GM21447 (cell line): ENCODE results near the gene DSTYK.

ENCODE experiments used
- ATAC-seq: cut with Tn5 transposase; IDR thresholded peaks from one replicate; pipeline ENCODE4 v1.9.1; 2021; ENCODE audit not compliant: unreplicated experiment

The DSTYK gene

GRCh38 chr1:205211169-205211838 is at the start of gene DSTYK:
Gene DSTYK (minus strand): TSS chr1:205211702. CDS start chr1:205211535, 167 bp downstream.
- ATAC-seq = peak; percentile 89

GRCh38 chr1:205259998-205260397 is 48.5 kb upstream of the DSTYK start:
- no peak for ATAC-seq

- ATAC-seq = no peak
Measured at GRCh38 chr1:205259324-205259832, 47.9 kb upstream of the DSTYK start.

DNA sequence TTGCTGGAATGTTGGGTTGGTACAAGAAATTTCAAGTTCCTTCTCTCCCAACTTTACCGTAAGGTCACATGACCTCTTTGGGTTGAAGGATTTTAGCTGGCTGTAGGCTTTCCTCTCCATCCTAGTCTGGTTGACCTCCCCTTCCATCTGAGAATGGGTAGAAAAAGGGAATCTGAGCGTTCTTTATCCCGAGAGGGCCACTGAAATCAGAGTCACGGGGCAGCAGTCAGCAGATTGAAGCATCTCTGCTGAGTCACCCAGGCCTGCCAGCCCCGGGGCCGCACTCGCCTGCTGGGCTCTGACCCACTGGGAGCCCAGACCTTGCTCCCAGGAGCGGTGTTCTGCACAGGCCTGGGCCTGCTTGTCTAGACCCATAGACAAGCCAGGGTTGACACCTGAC is 47.2 kb upstream of the DSTYK start:
- ATAC-seq = no peak

- no peak for ATAC-seq
Measured at GRCh38 chr1:205258261-205258691, 46.8 kb upstream of the DSTYK start.

GRCh38 chr1:205257735-205258134 is 46.2 kb upstream of the DSTYK start:
- no peak for ATAC-seq

DNA sequence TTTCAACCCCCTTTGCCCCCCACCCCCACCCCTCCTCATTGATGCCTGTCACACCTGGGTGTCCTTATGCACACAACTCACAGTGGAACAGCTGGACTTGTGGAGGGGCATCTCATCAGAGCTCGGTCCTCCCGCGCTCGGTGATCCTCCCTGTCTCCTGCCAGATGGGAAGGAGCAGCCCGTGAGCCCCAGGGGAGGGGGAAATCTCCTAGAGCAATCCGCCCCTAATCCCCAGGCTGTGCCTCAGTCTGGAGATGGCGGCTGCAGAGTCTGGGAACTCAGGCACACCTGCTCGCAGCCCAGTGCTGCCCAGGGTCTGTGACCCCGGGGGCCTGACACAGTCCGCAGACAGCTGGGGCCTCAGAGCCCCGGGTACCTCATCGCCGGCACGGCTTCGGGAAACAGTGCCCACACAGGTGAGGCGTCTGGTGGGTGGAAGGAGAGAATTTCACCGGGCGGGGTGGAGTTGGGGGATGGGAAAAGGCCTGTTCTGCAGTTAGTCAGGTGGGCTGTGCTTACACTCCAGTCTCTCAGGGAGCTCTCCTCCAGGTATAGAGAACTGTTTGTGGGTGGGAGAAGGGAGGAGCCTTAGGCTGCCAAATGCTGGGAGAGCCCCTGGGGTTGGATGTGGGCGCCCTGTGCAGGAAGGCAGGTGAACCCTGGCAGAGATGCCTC is 45.6 kb upstream of the DSTYK start:
- no peak for ATAC-seq

GRCh38 chr1:205255941-205256780 is 44.7 kb upstream of the DSTYK start:
- ATAC-seq = no peak

DNA sequence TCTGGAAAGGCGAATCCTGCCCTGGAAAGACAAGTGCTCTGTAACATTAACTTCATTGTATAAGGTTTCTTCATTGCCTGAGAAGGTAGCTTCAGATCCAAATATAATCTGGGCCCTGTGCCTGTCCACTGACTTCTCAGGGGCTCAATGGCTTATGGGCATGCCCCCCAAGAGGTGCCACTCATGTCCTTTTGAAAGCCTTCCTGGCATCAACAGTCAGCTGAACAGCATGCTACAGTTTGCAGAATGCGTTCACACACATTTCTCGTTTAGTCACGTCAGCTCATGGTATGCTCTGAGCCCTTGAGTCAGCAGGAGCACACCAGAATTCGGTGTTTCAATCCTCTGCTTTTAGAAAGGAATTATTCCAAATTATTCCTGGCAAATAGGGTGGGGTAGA is 40.1 kb upstream of the DSTYK start:
- ATAC-seq = no peak

DNA sequence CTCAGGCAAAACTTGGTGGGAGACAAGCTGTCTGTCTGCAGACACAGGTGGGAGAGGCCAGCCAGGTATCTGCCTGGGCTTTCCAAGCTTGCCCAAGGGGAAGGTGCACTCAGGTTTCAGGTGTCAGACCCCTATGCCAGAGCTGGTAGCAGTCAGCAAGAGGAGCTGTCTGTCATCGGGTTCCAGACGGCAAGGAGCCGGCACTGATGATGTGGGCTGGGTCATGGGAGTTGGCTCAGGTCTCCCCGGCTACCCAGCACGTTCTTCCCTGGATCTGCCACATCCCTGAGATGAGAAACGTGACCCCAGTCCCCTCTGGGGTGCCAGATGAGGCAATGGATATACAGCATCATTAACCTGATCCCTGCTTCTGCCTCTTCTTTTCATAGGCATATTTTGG is 39.2 kb upstream of the DSTYK start:
- ATAC-seq = no peak

DNA sequence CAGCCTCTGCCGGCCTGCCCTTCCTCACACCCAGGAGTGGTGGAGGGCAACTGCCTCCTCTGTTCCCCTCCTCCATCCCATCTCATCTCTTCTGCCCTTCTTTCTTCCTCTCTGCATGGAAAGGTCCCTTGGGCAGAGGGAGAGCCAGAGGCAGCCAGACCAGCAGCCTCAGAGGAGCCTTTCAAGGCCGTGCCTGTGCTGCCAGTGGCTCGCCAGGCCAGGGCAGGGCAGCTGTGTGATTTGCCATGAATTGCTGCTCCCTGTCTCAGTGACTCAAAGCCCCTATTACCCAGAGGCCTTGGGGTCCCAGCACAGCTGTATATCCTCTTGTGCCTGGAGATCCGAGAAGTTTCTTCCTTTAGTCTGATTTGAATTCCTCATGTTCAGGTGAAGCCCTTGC is 38.1 kb upstream of the DSTYK start:
- ATAC-seq = no peak

DNA sequence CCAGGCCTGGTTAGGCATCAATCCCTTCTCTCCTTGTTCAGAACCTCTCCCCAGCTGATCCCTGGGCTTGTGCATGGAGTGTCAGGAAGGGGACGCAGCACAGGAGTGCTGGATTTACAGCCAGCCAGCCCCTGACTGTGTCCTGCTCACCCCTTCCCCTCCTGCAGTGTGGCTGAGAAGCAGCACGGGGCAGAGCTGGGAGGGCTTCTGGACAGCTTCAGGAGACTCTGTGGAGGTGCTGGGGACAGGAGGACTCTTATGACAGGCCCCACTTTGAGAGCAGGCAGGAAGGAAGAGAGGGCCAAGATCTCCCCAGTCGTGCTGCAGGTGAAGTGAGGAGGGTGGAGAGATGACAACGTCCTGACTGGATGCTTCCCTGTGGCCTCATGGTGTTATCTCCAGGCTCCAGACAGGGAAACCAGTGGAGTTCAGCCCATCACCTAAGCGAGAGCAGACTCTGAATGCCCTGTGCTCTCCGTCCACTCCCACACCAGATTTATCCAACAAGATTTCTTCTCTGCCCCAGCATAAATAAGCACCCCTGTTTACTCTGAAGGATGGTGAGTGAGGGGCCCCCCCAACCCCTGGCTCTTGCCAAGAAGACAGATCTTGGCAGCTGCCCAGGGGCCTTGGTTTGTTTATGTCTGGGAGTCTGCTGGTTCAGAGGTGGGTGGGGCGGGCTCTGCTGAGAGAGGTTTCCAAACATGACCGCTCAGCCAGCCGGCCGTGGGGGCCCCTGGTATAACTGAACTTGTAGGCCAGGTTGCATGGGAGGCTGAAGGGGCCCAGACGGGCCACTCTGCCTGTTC is 37.5 kb upstream of the DSTYK start:
- ATAC-seq = no peak

DNA sequence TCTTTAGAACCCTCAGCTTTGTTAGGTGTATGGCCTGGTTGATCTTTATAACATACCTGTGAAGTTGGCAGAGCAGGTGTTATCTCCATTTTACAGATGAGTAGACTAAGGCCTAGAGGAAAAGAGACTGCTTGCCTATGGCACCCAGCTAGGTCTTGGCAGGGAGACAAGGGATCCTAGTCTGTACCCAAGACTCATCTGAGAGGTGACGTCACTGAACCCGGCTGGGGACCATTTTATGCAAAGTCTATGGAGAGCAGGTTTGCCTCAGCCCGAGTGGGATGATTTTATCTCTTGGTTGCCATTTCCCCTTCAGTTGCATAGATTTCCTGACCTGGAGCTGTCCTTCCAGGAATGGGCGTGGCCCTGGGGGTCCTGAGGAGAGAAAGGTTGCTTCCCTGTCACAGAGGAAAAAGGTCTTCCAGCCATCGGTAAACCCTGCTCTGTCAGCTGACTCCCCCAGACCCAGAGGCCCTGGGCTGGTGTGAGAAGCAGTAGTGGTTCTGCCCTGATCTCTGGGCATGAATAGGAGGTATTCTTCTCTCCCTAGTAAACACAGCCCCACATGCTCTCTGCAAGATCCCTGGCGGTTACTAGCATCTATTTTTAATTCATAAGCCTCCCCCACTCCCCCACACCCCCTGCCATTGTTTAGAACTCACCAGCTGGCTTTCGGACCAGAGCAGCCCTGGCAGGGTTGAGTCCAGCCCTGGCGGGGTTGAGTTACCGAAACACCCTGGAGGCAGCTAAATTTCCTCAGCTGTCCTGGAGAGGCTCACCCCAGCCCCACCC is 35.8 kb upstream of the DSTYK start:
- no peak for ATAC-seq

DNA sequence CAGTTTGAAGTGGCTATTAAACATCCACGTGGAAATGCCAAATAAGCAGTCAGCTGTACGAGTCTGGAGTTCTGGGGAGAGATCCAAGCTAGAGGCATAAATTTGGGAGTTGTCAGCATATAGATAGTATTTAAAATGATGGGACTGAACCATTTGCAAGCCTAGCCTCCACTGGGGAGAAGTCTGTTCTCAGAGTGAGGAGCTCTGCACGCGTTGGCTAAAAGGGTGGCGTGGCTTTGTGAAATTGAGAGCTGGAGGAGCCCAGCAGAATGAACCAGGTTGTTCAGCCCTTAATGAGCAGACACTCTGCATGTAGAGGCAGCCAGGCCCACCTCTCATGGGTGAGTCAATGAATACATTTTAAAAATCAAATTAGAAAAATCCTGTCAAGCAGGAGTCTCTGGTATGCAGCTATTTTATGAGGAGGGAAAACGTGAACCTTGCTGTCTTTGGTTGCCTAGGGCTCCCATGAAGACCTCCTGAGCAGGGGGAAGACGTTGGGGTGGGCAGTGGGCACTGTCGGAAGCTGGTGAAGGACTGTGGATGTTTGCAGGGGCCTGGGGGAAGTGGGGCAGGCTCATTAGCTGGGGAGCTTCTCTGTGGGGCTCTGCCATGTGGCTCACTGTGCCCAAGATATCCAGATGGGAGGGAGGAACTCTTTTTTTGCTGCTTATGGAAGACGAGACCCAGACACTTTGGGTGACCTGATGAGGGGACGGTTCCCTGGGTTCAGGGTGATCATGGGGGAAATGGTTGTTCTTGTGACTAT is 35.0 kb upstream of the DSTYK start:
- no peak for ATAC-seq

DNA sequence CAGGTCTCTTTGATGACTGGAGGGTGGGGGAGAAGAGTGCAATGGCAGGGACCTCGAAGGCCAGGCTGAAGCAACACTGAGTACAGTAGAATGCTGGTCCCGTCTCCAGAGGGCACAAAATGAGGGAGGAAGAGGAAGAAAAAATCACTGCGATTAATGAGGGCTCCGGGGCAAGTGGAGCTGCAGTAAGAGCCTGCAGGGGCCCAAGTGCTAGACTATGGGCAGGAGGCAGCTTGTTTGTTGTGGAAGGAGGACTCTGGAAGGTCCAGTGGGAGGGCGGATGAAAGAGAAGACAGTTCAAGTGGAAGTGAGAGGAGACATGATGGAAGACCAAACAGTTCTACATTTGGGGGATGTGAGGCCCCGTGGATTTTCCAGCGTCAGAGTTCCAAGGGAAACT is 33.6 kb upstream of the DSTYK start:
- no peak for ATAC-seq

DNA sequence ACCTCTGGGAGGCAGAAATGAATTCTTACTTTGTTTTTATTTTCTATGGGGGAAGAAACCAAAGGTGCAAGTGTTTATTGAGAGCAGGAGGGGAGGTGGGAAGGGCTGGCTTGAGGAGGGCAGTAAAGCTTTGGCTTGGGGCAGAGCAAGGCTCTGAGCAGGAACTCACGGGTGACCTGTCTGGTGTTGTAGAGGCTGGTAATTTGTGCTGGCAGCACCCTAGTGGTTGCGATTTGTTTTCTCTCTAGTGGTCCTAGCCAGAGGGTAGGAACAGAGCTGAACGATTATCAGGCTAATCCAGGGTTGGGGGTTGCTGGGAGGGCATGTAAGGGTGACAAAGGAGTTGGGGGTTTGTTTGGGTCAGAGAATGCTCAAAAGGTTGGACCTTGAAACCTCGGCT is 32.9 kb upstream of the DSTYK start:
- no peak for ATAC-seq

GRCh38 chr1:205243350-205244191 is 32.1 kb upstream of the DSTYK start:
- ATAC-seq = no peak

DNA sequence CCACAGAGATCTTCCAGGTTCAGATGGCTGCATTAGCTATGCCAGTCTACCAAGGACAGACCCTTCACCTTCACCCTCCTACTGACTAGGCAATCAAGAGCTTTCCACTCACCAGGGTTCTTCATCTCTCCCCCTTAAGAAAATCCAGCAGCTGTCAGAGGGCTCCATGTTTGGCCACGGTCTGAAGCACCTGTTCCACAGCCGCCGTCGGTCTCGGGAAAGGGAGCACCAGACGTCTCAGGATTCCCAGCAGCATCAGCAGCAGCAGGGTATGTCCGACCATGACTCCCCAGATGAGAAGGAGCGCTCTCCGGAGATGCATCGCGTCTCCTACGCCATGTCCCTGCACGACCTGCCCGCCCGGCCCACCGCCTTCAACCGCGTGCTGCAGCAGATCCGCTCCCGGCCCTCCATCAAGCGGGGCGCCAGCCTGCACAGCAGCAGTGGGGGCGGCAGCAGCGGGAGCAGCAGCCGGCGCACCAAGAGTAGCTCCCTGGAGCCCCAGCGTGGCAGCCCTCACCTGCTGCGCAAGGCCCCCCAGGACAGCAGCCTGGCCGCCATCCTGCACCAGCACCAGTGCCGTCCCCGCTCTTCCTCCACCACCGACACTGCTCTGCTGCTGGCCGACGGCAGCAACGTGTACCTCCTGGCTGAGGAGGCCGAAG is 30.0 kb upstream of the DSTYK start:
- no peak for ATAC-seq
